ENCODE data around the gene RASEF. TPM values are rescaled to one million over a fixed set of nuclear protein-coding genes. Genes with fewer than 3 reads are reported as not detected.
A peak's percentile ranks its signal among the peaks of the same experiment; 100 is the strongest.

Gene RASEF
- total RNA-seq, 1 experiment from 2014 or later = 0.08 TPM

- DNase-seq (ENCODE audit: low spot score) = peak; percentile 65
Observed at GRCh38 chr9:83012922-83013838, 49.8 kb downstream of the RASEF start.

GRCh38 chr9:83012168-83012921 is 50.6 kb downstream of the RASEF start:
- DNase-seq (ENCODE audit: low spot score) = no peak

GRCh38 chr9:83011611-83012010 is 51.3 kb downstream of the RASEF start:
- no peak for DNase-seq (ENCODE audit: low spot score)

- DNase-seq (ENCODE audit: low spot score) = no peak
Observed at GRCh38 chr9:83007521-83008300, 55.2 kb downstream of the RASEF start.

GRCh38 chr9:83006378-83006777 is 56.6 kb downstream of the RASEF start:
- DNase-seq (ENCODE audit: low spot score) = no peak

GRCh38 chr9:83005963-83006362 is 57.0 kb downstream of the RASEF start:
- DNase-seq (ENCODE audit: low spot score) = no peak

GRCh38 chr9:83005361-83005760 is 57.6 kb downstream of the RASEF start:
- DNase-seq (ENCODE audit: low spot score) = no peak

- no peak for DNase-seq (ENCODE audit: low spot score)
Observed at GRCh38 chr9:83002329-83002728, 60.6 kb downstream of the RASEF start.

GRCh38 chr9:83000765-83001164 is 62.2 kb downstream of the RASEF start:
- DNase-seq (ENCODE audit: low spot score) = no peak

GRCh38 chr9:82998409-82998808 is 64.5 kb downstream of the RASEF start:
- no peak for DNase-seq (ENCODE audit: low spot score)

GRCh38 chr9:82997476-82998140 is 65.3 kb downstream of the RASEF start:
- DNase-seq (ENCODE audit: low spot score) = no peak

GRCh38 chr9:82996941-82997340 is 66.0 kb downstream of the RASEF start:
- DNase-seq (ENCODE audit: low spot score) = no peak

- DNase-seq (ENCODE audit: low spot score) = no peak
Observed at GRCh38 chr9:82993856-82994605, 68.9 kb downstream of the RASEF start.

GRCh38 chr9:82991671-82992070 is 71.3 kb downstream of the RASEF start:
- no peak for DNase-seq (ENCODE audit: low spot score)

GRCh38 chr9:82989929-82990328 is 73.0 kb downstream of the RASEF start:
- no peak for DNase-seq (ENCODE audit: low spot score)

- DNase-seq (ENCODE audit: low spot score) = no peak
Observed at GRCh38 chr9:82988488-82988887, 74.5 kb downstream of the RASEF start.

- DNase-seq (ENCODE audit: low spot score) = no peak
Observed at GRCh38 chr9:82987370-82988189, 75.4 kb downstream of the RASEF start.

GRCh38 chr9:82981552-82981951 is 81.4 kb downstream of the RASEF start:
- no peak for DNase-seq (ENCODE audit: low spot score)

GRCh38 chr9:82975176-82975575 is 87.8 kb downstream of the RASEF start:
- DNase-seq (ENCODE audit: low spot score) = no peak

- DNase-seq (ENCODE audit: low spot score) = no peak
Observed at GRCh38 chr9:82972446-82972845, 90.5 kb downstream of the RASEF start.
